GM23338 (cell line): ENCODE data around the gene L3MBTL4. TPM values are rescaled to one million over a fixed set of nuclear protein-coding genes. Genes with fewer than 3 reads are reported as not detected.

Experiments used
- ATAC-seq: fragments of 200-7000 bp; cut with Tn5 transposase; 3 replicates; pipeline ENCODE4 v1.9.1; 2020
- DNase-seq: peaks from one replicate; pipeline ENCODE4 v3.0.0-alpha.2; 2015; ENCODE audit warnings: low spot score
- H2AFZ ChIP-seq: fragments of 200-600 bp; sonication (generic); 2 replicates; pipeline ENCODE4 v1.8.0; 2016; ENCODE audit warnings: antibody characterized with exemption, mild to moderate bottlenecking, moderate library complexity
- H3F3A ChIP-seq: fragments of 200-600 bp; sonication (generic); replicated peaks from 2 replicates; pipeline ENCODE4 v1.8.0; 2017; ENCODE audit warnings: antibody characterized with exemption, mixed run types, low read depth
- H3K27ac ChIP-seq: fragments of 200-600 bp; sonication (generic); 2 replicates; pipeline ENCODE4 v1.6.1; 2016; ENCODE audit warnings: low read depth
- H3K27me3 ChIP-seq: fragments of 200-600 bp; sonication (generic); 2 replicates; pipeline ENCODE4 v1.8.0; 2016; ENCODE audit warnings: mild to moderate bottlenecking, mixed run types, moderate library complexity; ENCODE audit not compliant: insufficient read depth
- H3K36me3 ChIP-seq: fragments of 200-600 bp; sonication (generic); 2 replicates; pipeline ENCODE4 v1.8.0; 2016; ENCODE audit warnings: mild to moderate bottlenecking; ENCODE audit not compliant: insufficient read depth
- H3K4me1 ChIP-seq: fragments of 200-600 bp; sonication (generic); 2 replicates; pipeline ENCODE4 v1.8.0; 2016; ENCODE audit warnings: mild to moderate bottlenecking, moderate library complexity; ENCODE audit not compliant: insufficient read depth
- H3K4me2 ChIP-seq: fragments of 200-600 bp; sonication (generic); 2 replicates; pipeline ENCODE4 v1.7.1; 2017; ENCODE audit warnings: mixed run types
- H3K4me3 ChIP-seq: fragments of 200-600 bp; sonication (generic); 2 replicates; pipeline ENCODE4 v1.6.1; 2016; ENCODE audit warnings: mixed run types
- H3K79me2 ChIP-seq: fragments of 200-600 bp; sonication (generic); replicated peaks from 2 replicates; pipeline ENCODE4 v1.8.0; 2017; ENCODE audit warnings: mild to moderate bottlenecking; ENCODE audit not compliant: insufficient read depth
- H3K9me2 ChIP-seq: fragments of 200-600 bp; sonication (generic); 2 replicates; pipeline ENCODE4 v1.8.0; 2017; ENCODE audit not compliant: insufficient read depth
- H4K20me1 ChIP-seq: fragments of 200-600 bp; sonication (generic); replicated peaks from 2 replicates; pipeline ENCODE4 v1.8.0; 2017; ENCODE audit warnings: mild to moderate bottlenecking; ENCODE audit not compliant: insufficient read depth
- H3K27ac Mint-ChIP-seq: 2 replicates; pipeline ENCODE4 v1.8.0; 2020; ENCODE audit warnings: inconsistent platforms, mild to moderate bottlenecking, moderate library complexity, mixed read lengths
- H3K27me3 Mint-ChIP-seq: 3 replicates; pipeline ENCODE4 v1.8.0; 2022; ENCODE audit warnings: low read depth, mild to moderate bottlenecking, moderate library complexity, mixed read lengths, inconsistent platforms; ENCODE audit not compliant: insufficient read depth, poor library complexity
- H3K36me3 Mint-ChIP-seq: 3 replicates; pipeline ENCODE4 v1.8.0; 2021; ENCODE audit warnings: low read depth, mild to moderate bottlenecking, inconsistent platforms, moderate library complexity, mixed read lengths
- H3K4me1 Mint-ChIP-seq: 3 replicates; pipeline ENCODE4 v1.8.0; 2020; ENCODE audit warnings: mild to moderate bottlenecking, inconsistent platforms, mixed read lengths
- H3K4me3 Mint-ChIP-seq: 3 replicates; pipeline ENCODE4 v1.8.0; 2021; ENCODE audit warnings: moderate library complexity, mild to moderate bottlenecking, inconsistent platforms, mixed read lengths
- H3K9me3 Mint-ChIP-seq: 3 replicates; pipeline ENCODE4 v1.8.0; 2020; ENCODE audit warnings: moderate library complexity, mild to moderate bottlenecking, inconsistent platforms, mixed read lengths
- ETS1 ChIP-seq: IDR thresholded peaks from 2 replicates; pipeline ENCODE4 v1.6.1; 2016; ENCODE audit warnings: antibody characterized with exemption
- EZH2phosphoT487 ChIP-seq: fragments of 200-600 bp; sonication (generic); IDR thresholded peaks from one replicate; pipeline ENCODE4 v1.8.1; 2018; ENCODE audit warnings: antibody characterized with exemption; ENCODE audit not compliant: unreplicated experiment
- JUNB ChIP-seq: IDR thresholded peaks from one replicate; pipeline ENCODE4 v1.6.1; 2016; ENCODE audit warnings: antibody characterized with exemption; ENCODE audit not compliant: unreplicated experiment
- NANOG ChIP-seq: IDR thresholded peaks from 2 replicates; pipeline ENCODE4 v1.6.1; 2016; ENCODE audit warnings: antibody characterized with exemption, borderline replicate concordance
- POLR2AphosphoS5 ChIP-seq: IDR thresholded peaks from 2 replicates; pipeline ENCODE4 v1.6.1; 2016; ENCODE audit warnings: antibody characterized with exemption, low read depth
- ZNF331 ChIP-seq: fragments of 250-450 bp; sonication (Bioruptor Pico); IDR thresholded peaks from 2 replicates; pipeline ENCODE4 v1.5.0; 2020; ENCODE audit warnings: low read depth, mild to moderate bottlenecking, moderate library complexity
- polyA plus RNA-seq: library from polyadenylated mRNA; unstranded; fragments of >200 nt; fragmentation: Nextera tagmentation; extraction: Ambion mirVana; gene quantifications from 2 replicates; pipeline ENCODE4 v1.2.1, GENCODE V29; 2016
- total RNA-seq: library from RNA; depleted of rRNA; stranded (reverse); fragments of >200 nt; shearing (Covaris generic); gene quantifications from 2 replicates; pipeline ENCODE4 v1.2.3, GENCODE V29; 2014
- TF ChIP-seq, protein P1 (sequence below): fragments of 250-450 bp; sonication (Bioruptor Pico); IDR thresholded peaks from 2 replicates; pipeline ENCODE4 v1.5.0; 2020; ENCODE audit warnings: mild to moderate bottlenecking, moderate library complexity

L3MBTL4 gene
- total and polyA plus RNA-seq, 2 experiments from 2014 or later = 0.48 to 2.8 TPM

DNA sequence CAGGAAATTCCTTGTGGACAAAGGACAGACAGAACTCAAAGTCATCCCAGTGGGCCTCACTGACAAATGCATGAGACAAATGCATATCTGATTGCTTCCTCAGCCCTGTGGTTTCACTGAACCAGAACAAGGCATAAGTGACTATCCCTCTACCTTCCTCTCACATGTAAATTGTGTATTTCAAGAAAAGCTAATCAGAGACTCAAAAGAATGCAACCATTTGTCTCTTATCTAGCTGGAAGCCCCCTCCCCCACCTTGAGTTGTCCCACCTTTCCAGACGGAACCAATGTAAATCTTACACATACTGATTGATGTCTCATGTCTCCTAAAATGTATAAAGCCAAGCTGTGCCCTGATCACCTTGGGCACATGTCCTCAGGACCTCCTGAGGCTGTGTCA is 417.4 kb downstream of the L3MBTL4 start:
- TF ChIP-seq, protein P1, sequence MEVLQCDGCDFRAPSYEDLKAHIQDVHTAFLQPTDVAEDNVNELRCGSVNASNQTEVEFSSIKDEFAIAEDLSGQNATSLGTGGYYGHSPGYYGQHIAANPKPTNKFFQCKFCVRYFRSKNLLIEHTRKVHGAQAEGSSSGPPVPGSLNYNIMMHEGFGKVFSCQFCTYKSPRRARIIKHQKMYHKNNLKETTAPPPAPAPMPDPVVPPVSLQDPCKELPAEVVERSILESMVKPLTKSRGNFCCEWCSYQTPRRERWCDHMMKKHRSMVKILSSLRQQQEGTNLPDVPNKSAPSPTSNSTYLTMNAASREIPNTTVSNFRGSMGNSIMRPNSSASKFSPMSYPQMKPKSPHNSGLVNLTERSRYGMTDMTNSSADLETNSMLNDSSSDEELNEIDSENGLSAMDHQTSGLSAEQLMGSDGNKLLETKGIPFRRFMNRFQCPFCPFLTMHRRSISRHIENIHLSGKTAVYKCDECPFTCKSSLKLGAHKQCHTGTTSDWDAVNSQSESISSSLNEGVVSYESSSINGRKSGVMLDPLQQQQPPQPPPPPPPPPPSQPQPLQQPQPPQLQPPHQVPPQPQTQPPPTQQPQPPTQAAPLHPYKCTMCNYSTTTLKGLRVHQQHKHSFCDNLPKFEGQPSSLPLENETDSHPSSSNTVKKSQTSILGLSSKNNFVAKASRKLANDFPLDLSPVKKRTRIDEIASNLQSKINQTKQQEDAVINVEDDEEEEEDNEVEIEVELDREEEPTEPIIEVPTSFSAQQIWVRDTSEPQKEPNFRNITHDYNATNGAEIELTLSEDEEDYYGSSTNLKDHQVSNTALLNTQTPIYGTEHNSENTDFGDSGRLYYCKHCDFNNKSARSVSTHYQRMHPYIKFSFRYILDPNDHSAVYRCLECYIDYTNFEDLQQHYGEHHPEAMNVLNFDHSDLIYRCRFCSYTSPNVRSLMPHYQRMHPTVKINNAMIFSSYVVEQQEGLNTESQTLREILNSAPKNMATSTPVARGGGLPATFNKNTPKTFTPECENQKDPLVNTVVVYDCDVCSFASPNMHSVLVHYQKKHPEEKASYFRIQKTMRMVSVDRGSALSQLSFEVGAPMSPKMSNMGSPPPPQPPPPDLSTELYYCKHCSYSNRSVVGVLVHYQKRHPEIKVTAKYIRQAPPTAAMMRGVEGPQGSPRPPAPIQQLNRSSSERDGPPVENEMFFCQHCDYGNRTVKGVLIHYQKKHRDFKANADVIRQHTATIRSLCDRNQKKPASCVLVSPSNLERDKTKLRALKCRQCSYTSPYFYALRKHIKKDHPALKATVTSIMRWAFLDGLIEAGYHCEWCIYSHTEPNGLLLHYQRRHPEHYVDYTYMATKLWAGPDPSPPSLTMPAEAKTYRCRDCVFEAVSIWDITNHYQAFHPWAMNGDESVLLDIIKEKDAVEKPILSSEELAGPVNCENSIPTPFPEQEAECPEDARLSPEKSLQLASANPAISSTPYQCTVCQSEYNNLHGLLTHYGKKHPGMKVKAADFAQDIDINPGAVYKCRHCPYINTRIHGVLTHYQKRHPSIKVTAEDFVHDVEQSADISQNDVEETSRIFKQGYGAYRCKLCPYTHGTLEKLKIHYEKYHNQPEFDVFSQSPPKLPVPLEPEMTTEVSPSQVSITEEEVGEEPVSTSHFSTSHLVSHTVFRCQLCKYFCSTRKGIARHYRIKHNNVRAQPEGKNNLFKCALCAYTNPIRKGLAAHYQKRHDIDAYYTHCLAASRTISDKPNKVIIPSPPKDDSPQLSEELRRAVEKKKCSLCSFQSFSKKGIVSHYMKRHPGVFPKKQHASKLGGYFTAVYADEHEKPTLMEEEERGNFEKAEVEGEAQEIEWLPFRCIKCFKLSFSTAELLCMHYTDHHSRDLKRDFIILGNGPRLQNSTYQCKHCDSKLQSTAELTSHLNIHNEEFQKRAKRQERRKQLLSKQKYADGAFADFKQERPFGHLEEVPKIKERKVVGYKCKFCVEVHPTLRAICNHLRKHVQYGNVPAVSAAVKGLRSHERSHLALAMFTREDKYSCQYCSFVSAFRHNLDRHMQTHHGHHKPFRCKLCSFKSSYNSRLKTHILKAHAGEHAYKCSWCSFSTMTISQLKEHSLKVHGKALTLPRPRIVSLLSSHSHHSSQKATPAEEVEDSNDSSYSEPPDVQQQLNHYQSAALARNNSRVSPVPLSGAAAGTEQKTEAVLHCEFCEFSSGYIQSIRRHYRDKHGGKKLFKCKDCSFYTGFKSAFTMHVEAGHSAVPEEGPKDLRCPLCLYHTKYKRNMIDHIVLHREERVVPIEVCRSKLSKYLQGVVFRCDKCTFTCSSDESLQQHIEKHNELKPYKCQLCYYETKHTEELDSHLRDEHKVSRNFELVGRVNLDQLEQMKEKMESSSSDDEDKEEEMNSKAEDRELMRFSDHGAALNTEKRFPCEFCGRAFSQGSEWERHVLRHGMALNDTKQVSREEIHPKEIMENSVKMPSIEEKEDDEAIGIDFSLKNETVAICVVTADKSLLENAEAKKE (CRISPR knock-in tag) = no peak
- TF ChIP-seq EZH2phosphoT487 (no peak), NANOG (no peak), ZNF331 (no peak), JUNB (no peak), POLR2AphosphoS5 (no peak), ETS1 (no peak)
- Mint-ChIP-seq H3K27ac (peak overlapping the region; percentile 13; the same call in 1 of the 2 replicates), H3K4me3 (peak overlapping the region; percentile 7; the same call in 1 of the 3 replicates), H3K4me1 (peaks cover 39% of the 10 kb centered on the region), H3K36me3 (no peaks in the 10 kb centered on the region), H3K9me3 (peaks cover 7% of the 10 kb centered on the region; the same call in 1 of the 3 replicates), H3K27me3 (peaks cover 2% of the 10 kb centered on the region)
- DNase-seq = peak; percentile 14
- Histone ChIP-seq H3K36me3 (no peaks in the 10 kb centered on the region), H3K4me3 (no peak overlapping the region), H3K27ac (no peak overlapping the region), H3K79me2 (no peaks in the 10 kb centered on the region), H4K20me1 (no peaks in the 10 kb centered on the region), H3K27me3 (no peaks in the 10 kb centered on the region), H3K4me1 (peaks cover 38% of the 10 kb centered on the region), H3K4me2 (peak overlapping the region; percentile 36), H2AFZ (peak overlapping the region; percentile 20; the same call in 1 of the 2 replicates), H3K9me2 (no peaks in the 10 kb centered on the region; the same call in 1 of the 2 replicates), H3F3A (no peaks in the 10 kb centered on the region)
- peak; percentile 12; the same call in 1 of the 3 replicates for ATAC-seq
